Measurements from ENCODE around the gene HOXB7.

DNA sequence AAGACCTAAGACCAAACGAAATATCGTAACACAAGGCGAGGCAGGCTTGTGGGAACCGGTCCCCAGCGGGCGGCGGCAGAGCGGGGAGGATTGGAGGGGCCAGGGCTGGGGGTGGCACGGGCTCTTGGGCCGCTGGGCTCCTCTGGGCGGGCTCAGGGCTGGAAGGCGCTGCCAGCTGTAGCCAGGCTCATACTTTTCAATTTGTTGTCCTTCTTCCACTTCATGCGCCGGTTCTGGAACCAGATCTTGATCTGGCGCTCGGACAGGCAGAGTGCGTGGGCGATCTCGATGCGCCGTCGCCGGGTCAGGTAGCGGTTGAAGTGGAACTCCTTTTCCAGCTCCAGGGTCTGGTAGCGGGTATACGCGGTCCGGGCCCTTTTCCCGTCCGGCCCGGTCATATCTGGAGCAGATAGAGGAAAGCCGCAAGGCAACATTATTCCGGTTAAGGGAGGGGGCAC, 18.7 kb downstream of the HOXB7 start:
- no peak for TF ChIP-seq POLR2A (IDR thresholded peaks at IDR 0.05)
- TF ChIP-seq, protein P1, sequence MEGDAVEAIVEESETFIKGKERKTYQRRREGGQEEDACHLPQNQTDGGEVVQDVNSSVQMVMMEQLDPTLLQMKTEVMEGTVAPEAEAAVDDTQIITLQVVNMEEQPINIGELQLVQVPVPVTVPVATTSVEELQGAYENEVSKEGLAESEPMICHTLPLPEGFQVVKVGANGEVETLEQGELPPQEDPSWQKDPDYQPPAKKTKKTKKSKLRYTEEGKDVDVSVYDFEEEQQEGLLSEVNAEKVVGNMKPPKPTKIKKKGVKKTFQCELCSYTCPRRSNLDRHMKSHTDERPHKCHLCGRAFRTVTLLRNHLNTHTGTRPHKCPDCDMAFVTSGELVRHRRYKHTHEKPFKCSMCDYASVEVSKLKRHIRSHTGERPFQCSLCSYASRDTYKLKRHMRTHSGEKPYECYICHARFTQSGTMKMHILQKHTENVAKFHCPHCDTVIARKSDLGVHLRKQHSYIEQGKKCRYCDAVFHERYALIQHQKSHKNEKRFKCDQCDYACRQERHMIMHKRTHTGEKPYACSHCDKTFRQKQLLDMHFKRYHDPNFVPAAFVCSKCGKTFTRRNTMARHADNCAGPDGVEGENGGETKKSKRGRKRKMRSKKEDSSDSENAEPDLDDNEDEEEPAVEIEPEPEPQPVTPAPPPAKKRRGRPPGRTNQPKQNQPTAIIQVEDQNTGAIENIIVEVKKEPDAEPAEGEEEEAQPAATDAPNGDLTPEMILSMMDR (IDR thresholded peaks at IDR 0.05): no peak

Data from Peyer's patch (tissue), 4 donors.